Measurements from ENCODE around the gene GLYATL3.

The GLYATL3 gene

DNA sequence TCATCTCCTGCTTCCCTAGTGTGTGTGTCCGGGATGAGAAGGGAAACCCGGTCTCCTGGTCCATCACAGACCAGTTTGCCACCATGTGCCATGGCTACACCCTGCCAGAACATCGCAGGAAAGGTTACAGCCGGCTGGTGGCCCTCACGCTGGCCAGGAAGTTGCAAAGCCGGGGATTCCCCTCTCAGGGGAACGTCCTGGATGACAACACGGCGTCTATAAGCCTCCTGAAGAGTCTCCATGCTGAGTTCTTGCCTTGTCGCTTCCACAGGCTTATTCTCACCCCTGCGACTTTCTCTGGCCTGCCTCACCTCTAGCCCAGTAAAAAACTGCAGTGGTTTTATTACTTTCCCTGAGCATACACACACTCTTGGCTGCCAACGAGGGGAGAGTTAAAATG lies 26.9 kb downstream of the GLYATL3 start:
- H3K27me3 Mint-ChIP-seq, result peaks cover 13% of the 10 kb centered on the region

DNA sequence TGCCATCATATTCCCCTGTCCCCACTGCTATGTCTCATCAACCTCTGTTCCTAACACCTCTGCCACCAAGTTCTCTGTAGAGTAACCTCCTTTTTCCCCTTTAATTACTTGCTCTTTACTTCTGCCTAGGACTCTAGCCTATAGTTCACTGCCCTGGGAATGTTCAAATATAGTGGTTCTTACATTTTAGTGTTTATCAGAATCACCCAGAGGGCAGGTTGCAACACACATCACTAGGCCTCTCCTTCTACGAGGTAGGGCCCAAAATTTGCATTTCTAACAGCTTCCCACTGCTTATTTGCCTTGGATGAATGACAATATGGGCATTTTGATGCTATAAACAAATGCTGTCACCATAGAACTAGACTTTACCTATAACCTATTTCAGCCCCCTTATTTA lies 27.6 kb downstream of the GLYATL3 start:
- H3K9me3 Mint-ChIP-seq, result no peaks in the 10 kb centered on the region

More for the DNA sequence above, 26.9 kb downstream of the GLYATL3 start:
- H3K4me1 Mint-ChIP-seq (ENCODE audit: low read depth), result no peaks in the 10 kb centered on the region
- no peak overlapping the region for H3K4me3 Mint-ChIP-seq
- no peak overlapping the region for H3K27ac Mint-ChIP-seq
- H3K36me3 Mint-ChIP-seq (ENCODE audit: low read depth), result no peaks in the 10 kb centered on the region
- H3K9me3 Mint-ChIP-seq, result no peaks in the 10 kb centered on the region

DNA sequence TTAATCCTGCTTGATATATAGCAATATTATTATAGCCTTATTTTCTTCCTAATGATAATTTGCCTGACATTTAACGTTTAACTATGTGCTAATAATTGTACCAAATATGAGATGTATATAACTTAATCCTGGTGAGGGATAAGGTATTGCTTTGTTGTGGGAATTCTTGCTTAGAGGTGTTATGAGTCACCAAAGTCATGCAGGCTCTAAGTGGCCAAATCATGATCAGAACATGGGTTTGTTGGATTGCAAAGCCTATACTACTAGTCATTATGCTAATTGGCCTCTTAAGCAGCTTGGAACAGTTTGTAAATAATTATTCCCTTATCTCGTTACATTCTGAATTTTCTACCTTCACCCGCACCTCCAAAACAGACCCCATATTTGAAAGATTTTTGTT lies 28.8 kb downstream of the GLYATL3 start:
- Mint-ChIP-seq H3K9me3 (no peaks in the 10 kb centered on the region), H3K4me1 (ENCODE audit: low read depth) (no peaks in the 10 kb centered on the region), H3K4me3 (no peak overlapping the region), H3K36me3 (ENCODE audit: low read depth) (no peaks in the 10 kb centered on the region), H3K27ac (no peak overlapping the region), H3K27me3 (peaks cover 20% of the 10 kb centered on the region)

More for the DNA sequence above, 27.6 kb downstream of the GLYATL3 start:
- no peaks in the 10 kb centered on the region for H3K4me1 Mint-ChIP-seq (ENCODE audit: low read depth)
- no peak overlapping the region for H3K27ac Mint-ChIP-seq
- H3K4me3 Mint-ChIP-seq, result no peak overlapping the region
- H3K36me3 Mint-ChIP-seq (ENCODE audit: low read depth), result no peaks in the 10 kb centered on the region
- peaks cover 20% of the 10 kb centered on the region for H3K27me3 Mint-ChIP-seq

DNA sequence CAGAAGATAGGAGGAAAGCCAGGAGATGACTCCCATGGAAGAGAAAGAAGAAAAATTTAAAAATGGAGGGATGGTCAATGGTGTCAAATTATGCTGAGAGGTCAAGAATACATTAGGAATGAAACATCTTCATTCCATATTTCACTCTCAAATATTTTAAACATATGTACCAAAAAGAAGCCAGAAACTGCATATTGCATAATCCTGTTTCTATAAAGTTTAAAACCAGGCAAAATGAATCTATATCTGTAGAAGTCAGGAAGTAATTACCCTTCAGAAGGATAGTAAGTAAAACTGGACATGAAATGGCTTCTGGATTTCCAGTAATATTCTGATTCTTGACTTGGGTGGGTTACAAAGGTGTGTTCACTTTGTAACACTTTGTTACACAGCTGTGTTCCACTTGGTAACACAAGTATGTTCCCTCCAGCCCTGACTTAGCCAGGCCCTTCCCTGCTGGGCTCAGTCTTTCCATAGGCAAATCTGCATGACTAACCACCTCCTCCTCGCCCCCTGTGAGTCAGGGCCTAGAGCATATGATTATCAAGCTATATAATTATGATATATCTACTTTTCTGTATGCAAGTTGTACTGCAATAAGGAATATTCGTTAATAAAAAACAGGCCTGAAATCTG lies 30.5 kb downstream of the GLYATL3 start:
- H3K9me3 Mint-ChIP-seq, result no peaks in the 10 kb centered on the region
- H3K36me3 Mint-ChIP-seq (ENCODE audit: low read depth), result no peaks in the 10 kb centered on the region
- H3K4me3 Mint-ChIP-seq, result no peak overlapping the region
- peaks cover 23% of the 10 kb centered on the region for H3K27me3 Mint-ChIP-seq
- H3K4me1 Mint-ChIP-seq (ENCODE audit: low read depth), result no peaks in the 10 kb centered on the region
- no peak overlapping the region for H3K27ac Mint-ChIP-seq

DNA sequence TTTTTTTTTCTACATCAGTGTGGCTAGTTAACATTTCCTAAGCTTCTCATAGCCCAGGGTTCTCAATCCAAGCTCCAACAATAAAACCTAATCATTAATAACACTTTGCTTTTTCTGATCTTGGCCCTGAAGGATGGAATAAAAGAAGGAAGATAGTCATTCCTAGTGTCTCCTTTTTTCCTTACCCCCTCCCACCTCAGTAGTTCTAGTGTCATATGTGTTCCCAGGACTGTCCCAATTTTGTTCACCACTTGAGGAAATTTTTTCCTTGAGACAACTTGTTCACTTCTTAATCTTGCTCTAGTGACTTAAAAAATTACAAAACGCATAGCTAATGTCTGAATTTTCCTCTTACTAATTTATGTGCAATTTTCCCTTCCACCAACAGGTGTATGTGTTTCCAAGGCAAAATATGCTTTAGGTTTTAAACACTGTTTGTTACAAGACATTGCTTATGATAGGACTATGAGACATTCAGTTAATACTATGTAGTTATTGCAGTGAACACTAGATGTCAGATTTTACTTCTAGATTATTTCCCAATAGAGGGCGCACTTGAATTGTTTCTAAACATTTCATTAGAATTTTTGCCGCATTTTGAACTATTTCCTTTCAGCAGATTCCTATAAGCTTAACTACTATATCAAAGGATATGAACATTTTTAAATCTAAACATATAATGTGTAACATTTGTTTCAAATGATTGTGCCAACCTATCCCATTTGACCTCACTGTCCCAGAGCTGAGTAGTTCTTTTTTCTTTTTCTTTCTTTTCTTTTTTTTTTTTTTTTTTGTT lies 32.2 kb downstream of the GLYATL3 start:
- H3K36me3 Mint-ChIP-seq (ENCODE audit: low read depth), result no peaks in the 10 kb centered on the region
- H3K9me3 Mint-ChIP-seq, result no peaks in the 10 kb centered on the region
- H3K27ac Mint-ChIP-seq, result no peak overlapping the region
- H3K27me3 Mint-ChIP-seq, result peaks cover 23% of the 10 kb centered on the region
- no peak overlapping the region for H3K4me3 Mint-ChIP-seq
- no peaks in the 10 kb centered on the region for H3K4me1 Mint-ChIP-seq (ENCODE audit: low read depth)

DNA sequence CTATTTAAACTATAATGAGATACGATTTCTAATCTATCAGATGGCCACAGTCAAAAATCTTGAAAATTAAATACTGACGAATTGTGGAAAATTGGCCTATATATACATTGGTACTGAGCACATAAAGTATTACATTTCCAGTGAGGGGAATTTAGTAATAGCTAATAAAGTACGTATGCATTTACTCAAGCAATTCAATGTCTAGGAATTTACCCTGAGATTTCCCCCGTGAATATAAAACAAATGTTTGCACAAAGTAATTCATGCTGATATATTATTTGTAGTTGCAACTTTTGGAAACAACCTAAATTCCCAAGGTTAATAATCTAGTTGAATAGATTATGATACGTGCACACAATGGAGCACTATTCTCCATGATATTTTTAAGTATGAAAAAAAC lies 36.1 kb downstream of the GLYATL3 start:
- H3K4me3 Mint-ChIP-seq, result no peak overlapping the region

DNA sequence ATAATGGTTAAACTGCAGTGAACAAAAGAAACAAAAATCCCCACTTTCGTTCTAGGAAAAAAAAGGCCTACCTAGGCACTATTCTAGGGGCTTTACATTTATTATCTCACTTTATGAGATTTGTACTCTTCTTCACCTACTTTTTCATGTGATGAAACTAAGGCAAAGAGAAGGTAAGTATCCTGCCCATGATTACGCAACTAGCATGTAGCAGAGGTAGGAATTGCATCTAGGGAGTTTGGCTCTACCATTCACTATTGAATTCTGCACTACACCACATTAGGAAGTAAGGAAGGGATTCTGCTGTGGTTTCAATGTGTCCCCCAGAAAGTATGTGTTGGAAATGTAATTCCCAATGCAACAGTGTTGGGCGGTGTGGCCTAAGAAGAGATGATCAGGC lies 39.4 kb downstream of the GLYATL3 start:
- H3K9me3 Mint-ChIP-seq, result no peaks in the 10 kb centered on the region
- H3K27me3 Mint-ChIP-seq, result peaks cover 10% of the 10 kb centered on the region
- no peaks in the 10 kb centered on the region for H3K4me1 Mint-ChIP-seq (ENCODE audit: low read depth)
- no peak overlapping the region for H3K4me3 Mint-ChIP-seq
- no peaks in the 10 kb centered on the region for H3K36me3 Mint-ChIP-seq (ENCODE audit: low read depth)
- H3K27ac Mint-ChIP-seq, result no peak overlapping the region

More for the DNA sequence above, 36.1 kb downstream of the GLYATL3 start:
- Mint-ChIP-seq H3K27ac (no peak overlapping the region), H3K36me3 (ENCODE audit: low read depth) (no peaks in the 10 kb centered on the region), H3K4me1 (ENCODE audit: low read depth) (no peaks in the 10 kb centered on the region), H3K27me3 (peaks cover 16% of the 10 kb centered on the region), H3K9me3 (no peaks in the 10 kb centered on the region)

DNA sequence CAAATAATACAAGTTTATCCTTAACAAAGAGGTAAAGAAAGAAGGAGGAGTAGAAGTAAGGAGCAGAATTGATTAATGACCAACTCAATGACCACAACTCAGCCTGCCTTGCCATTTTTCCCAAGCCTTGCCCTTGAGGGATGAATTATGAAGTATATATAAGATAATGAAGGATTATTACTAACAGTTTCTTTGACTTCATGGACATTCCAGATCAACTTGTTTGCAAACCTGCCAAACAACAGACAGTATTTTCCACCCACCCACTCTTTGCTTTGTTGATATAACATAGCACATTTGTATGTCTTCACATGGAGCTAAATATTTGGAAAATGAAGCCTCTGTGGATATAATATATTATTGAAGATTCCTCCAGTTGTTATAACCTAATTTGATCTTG lies 40.9 kb downstream of the GLYATL3 start:
- Mint-ChIP-seq H3K27ac (no peak overlapping the region), H3K4me3 (no peak overlapping the region), H3K36me3 (ENCODE audit: low read depth) (no peaks in the 10 kb centered on the region), H3K9me3 (no peaks in the 10 kb centered on the region), H3K4me1 (ENCODE audit: low read depth) (no peaks in the 10 kb centered on the region), H3K27me3 (peaks cover 7% of the 10 kb centered on the region)

DNA sequence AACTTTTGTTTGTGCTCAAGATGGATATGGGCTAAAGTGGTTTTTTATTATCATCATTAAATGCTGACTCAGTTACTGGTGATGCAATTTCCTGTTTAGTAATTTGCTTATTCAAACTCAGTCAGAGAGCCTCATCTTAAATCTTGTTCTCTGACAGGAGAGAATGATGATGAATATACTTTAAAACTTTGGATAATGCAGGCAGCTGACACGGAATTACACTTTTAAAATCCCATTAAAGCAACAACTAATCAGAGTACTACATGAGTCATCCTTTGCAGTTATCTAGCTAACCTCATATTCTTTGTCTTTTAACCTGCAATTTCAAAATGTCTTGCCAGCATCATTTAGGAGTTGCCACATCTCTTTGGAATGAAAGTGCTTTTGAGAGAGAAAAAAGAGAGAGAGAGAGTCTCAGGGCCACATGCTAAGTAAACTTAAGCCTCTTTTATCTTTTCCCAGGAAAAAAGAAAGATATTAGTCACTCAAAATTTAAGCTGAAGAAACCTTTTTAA lies 41.5 kb downstream of the GLYATL3 start:
- H3K36me3 Mint-ChIP-seq (ENCODE audit: low read depth), result no peaks in the 10 kb centered on the region
- no peaks in the 10 kb centered on the region for H3K4me1 Mint-ChIP-seq (ENCODE audit: low read depth)
- peaks cover 10% of the 10 kb centered on the region for H3K27me3 Mint-ChIP-seq
- H3K4me3 Mint-ChIP-seq, result no peak overlapping the region
- H3K27ac Mint-ChIP-seq, result no peak overlapping the region
- no peaks in the 10 kb centered on the region for H3K9me3 Mint-ChIP-seq

DNA sequence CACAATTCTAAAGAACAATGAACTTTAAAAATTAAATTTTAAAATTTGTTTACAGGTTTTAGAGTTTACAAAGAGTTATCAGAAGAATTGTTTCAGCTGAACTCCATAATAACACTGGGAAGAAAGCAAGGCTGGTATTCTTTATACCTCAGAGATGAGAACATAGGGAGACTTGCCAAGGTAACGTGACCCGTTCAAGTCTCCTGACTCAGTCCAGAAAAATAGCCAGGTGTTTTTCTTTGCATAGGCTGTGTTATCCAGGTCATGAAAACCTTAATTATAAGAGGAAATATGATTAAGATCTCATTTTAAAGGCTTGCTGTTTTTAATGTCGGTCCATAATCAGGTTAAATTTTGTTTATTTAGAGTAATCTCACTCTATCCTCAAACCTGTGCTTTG lies 42.2 kb downstream of the GLYATL3 start:
- H3K4me1 Mint-ChIP-seq (ENCODE audit: low read depth), result no peaks in the 10 kb centered on the region
- no peak overlapping the region for H3K4me3 Mint-ChIP-seq
- no peaks in the 10 kb centered on the region for H3K36me3 Mint-ChIP-seq (ENCODE audit: low read depth)
- no peaks in the 10 kb centered on the region for H3K9me3 Mint-ChIP-seq
- no peak overlapping the region for H3K27ac Mint-ChIP-seq
- peaks cover 16% of the 10 kb centered on the region for H3K27me3 Mint-ChIP-seq

DNA sequence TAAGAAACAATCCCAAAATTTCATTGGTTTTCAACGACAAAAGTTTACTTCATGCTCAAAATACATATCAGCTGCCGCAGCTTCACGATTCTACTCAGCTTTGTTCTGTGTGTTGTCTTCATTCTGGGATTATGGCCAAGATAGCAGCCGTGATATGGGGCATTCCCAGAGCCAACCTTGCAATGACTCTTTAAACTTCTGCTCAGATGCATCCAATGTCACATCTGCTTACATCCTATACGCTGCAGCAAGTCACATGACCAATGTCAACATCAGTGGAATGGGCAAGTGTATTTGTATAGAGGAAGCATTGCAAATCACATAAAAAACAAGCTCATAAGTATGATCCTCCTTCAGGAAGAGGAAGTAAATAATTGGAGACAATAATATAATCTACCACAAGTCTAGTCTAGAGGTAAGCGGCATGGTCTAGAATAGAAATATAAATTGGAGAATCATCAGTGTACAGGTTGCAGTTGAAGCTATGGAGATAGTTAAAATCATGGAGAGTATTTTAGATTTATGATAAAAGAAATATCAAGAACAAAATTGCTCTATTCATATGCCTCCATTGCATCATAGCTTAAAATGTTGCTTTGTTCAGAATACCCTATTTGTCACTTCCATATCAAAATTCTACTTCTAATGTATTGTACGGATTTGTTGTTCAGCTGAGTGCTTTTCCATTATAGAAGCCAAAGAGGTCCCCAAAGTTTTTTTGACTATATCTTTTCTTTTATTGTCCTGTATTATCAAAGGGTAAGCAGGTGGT lies 43.5 kb downstream of the GLYATL3 start:
- H3K4me3 Mint-ChIP-seq, result no peak overlapping the region
- H3K27me3 Mint-ChIP-seq, result peaks cover 24% of the 10 kb centered on the region
- no peaks in the 10 kb centered on the region for H3K9me3 Mint-ChIP-seq
- H3K36me3 Mint-ChIP-seq (ENCODE audit: low read depth), result no peaks in the 10 kb centered on the region
- no peaks in the 10 kb centered on the region for H3K4me1 Mint-ChIP-seq (ENCODE audit: low read depth)
- H3K27ac Mint-ChIP-seq, result no peak overlapping the region

DNA sequence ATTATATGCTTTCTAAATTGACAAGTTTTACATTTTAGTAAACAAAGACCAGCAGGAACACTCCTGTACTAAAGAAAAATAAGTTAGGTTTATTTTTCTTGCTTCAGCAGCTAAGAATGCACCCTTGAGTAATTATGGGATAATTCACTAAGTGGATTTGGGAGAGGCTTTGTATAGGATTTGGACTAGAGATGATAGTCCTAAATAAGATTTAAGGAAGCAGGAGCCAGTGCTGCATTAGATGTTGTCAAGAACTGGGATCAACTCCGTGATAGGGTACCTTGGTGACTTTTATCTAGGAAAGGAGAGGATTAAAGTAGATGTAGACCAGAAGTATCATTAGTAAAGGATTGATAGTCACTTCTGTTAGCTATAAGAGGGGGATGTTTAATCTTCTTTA lies 46.6 kb downstream of the GLYATL3 start:
- H3K27me3 Mint-ChIP-seq, result peaks cover 48% of the 10 kb centered on the region
- H3K4me1 Mint-ChIP-seq (ENCODE audit: low read depth), result peaks cover 11% of the 10 kb centered on the region

DNA sequence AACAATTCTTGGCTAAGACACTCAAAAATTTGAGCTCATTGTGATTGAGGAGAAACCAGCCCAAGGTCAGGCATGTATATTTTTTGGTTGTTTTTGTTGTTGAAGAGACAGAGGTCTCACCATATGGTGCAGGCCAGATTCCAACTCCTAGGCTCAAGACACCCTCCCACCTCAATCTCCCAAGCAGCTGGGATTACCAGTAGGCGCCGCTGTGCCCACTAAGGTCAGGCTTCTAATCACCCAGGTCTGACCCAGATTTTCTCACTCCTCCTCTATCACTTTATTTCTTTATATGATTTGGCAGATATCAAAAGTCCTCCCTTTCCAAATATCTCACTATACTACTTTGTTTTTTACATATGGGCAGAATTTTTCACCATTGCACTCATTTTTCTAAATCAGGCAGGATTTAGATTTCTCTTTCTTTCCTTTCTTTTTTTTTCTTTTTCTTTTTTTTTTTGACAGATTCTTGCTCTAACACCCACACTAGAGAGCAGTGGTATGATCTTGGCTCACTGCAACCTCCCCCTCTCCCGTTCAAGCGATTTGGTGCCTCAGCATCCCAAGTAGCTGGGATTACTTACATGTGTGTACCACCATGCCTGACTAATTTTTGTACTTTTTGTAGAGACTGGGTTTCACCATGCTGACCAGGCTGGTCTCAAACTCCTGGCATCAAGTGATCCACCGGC lies 49.0 kb downstream of the GLYATL3 start:
- H3K27ac Mint-ChIP-seq, result no peak overlapping the region
- H3K9me3 Mint-ChIP-seq, result no peaks in the 10 kb centered on the region
- H3K4me3 Mint-ChIP-seq, result no peak overlapping the region
- peaks cover 18% of the 10 kb centered on the region for H3K4me1 Mint-ChIP-seq (ENCODE audit: low read depth)
- H3K27me3 Mint-ChIP-seq, result peaks cover 52% of the 10 kb centered on the region
- H3K36me3 Mint-ChIP-seq (ENCODE audit: low read depth), result no peaks in the 10 kb centered on the region

More for the DNA sequence above, 46.6 kb downstream of the GLYATL3 start:
- Mint-ChIP-seq H3K9me3 (no peaks in the 10 kb centered on the region), H3K36me3 (ENCODE audit: low read depth) (no peaks in the 10 kb centered on the region), H3K4me3 (no peak overlapping the region), H3K27ac (no peak overlapping the region)

DNA sequence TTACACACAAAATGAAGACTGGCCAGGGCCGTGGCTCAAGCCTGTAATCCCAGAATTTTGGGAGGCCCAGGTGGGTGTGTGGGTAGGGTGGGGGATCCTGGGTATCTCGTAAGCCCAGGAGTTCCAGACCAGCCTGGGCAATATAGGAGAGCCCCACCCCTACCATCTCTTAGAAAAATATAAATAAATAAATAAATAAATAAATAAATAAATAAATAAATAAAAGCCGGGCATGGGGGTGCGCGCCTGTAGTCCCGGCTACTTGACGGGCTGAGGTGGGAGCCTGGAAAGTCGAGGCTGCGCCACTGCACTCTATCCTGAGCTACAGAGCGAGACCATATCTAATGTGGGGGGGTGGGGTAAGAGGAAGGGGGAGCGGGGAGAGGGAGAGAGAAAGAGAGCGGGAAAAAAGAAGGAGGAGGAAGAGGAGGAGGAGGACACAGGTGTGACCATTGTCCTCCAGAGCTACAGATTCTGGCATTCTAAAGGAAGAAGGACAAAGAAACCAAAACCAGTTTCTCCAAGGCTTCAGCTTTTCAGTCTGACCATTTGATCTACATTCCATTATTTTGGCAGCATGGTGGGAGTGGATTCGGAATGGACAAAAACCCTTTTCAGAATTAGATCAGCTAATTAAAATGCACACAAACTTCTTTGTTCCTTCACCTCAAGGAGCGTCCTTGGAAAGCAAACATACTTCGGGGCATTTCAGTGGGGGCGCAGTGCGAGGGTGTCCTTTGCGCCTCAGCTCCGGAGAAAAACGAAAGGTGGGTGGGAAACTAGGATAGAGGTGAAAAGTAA lies 50.2 kb downstream of the GLYATL3 start:
- H3K27ac Mint-ChIP-seq, result no peak overlapping the region
- peak overlapping the region; percentile 77 for H3K4me3 Mint-ChIP-seq
- peaks cover 18% of the 10 kb centered on the region for H3K4me1 Mint-ChIP-seq (ENCODE audit: low read depth)
- H3K27me3 Mint-ChIP-seq, result peaks cover 58% of the 10 kb centered on the region
- no peaks in the 10 kb centered on the region for H3K9me3 Mint-ChIP-seq
- H3K36me3 Mint-ChIP-seq (ENCODE audit: low read depth), result no peaks in the 10 kb centered on the region

All from stimulated activated naive CD8-positive, alpha-beta T cell treated with anti-CD3 and anti-CD28 coated beads, Interleukin-15, Interleukin-2, amounts not matched to agents 100 ng/mL and 50 ng/mL, for 24 hours (primary cell).